ENCODE measurements around the gene CDPF1.

GRCh38 chr22:46240073-46240472 lies 10.0 kb downstream of the CDPF1 start:
- TF ChIP-seq POLR2A (IDR thresholded peaks at IDR 0.05; ENCODE audit: low read length) (no peak), GATA1 (IDR thresholded peaks at IDR 0.05; ENCODE audit: low read depth, low read length) (no peak)
